Measurements from ENCODE around the gene LTBP2. TPM values are rescaled to one million over a fixed set of nuclear protein-coding genes. Genes with fewer than 3 reads are reported as not detected.

The LTBP2 gene
- total and polyA plus RNA-seq, 2 of the 13 experiments (the other 11 are each of a cell fraction or from before 2014, with no cell fraction given): 0.20 to 0.41 TPM

GRCh38 chr14:74493343-74494261 is 118.4 kb downstream of the LTBP2 start, which contains the start of gene ISCA2 (continued):
- peak; percentile 87 for TF ChIP-seq RFX5 (IDR thresholded peaks at IDR 0.05; ENCODE audit: low read depth, low read length)
- TF ChIP-seq POGZ (CRISPR knock-in tag; IDR thresholded peaks at IDR 0.05): peak; percentile 20; the same call in 1 of the 2 replicates
- no peak for TF ChIP-seq SKIL (CRISPR knock-in tag; IDR thresholded peaks at IDR 0.05; ENCODE audit: borderline replicate concordance)
- TF ChIP-seq TIGD3 (CRISPR knock-in tag; IDR thresholded peaks at IDR 0.05; ENCODE audit: borderline replicate concordance): 0 out of 2 replicates have a peak, but pooled peaks have one; percentile 21
- TF ChIP-seq AKAP8 (CRISPR knock-in tag; IDR thresholded peaks at IDR 0.05): no peak
- no peak for TF ChIP-seq TGIF2 (CRISPR knock-in tag; IDR thresholded peaks at IDR 0.05)
- peak; percentile 37; the same call in 1 of the 2 replicates for TF ChIP-seq CREM (IDR thresholded peaks at IDR 0.05)
- no peak for TF ChIP-seq CREM (CRISPR knock-in tag; IDR thresholded peaks at IDR 0.05)
- no peak for TF ChIP-seq MIER3 (CRISPR knock-in tag; IDR thresholded peaks at IDR 0.05; ENCODE audit: borderline replicate concordance)
- TF ChIP-seq GABPB1 (CRISPR knock-in tag; IDR thresholded peaks at IDR 0.05): peak; percentile 31; the same call in 1 of the 2 replicates
- 0 out of 2 replicates have a peak, but pooled peaks have one; percentile 11 for TF ChIP-seq ZNF510 (CRISPR knock-in tag; IDR thresholded peaks at IDR 0.05; ENCODE audit: low read depth)
- TF ChIP-seq RXRB (CRISPR knock-in tag; IDR thresholded peaks at IDR 0.05; ENCODE audit: borderline replicate concordance): no peak
- peak; percentile 44 for TF ChIP-seq HNRNPLL (IDR thresholded peaks at IDR 0.05; ENCODE audit: low read depth, low read length, poor library complexity, severe bottlenecking)
- TF ChIP-seq PAXIP1 (CRISPR knock-in tag; conservative IDR thresholded peaks at IDR 0.05): 0 out of 2 replicates have a peak, but pooled peaks have one; percentile 7
- peak; percentile 18; the same call in 1 of the 2 replicates for TF ChIP-seq AHDC1 (CRISPR knock-in tag; IDR thresholded peaks at IDR 0.05; ENCODE audit: borderline replicate concordance)

All from HepG2 (cell line).